ENCODE measurements around the gene LCLAT1.

LCLAT1 gene

GRCh38 chr2:30447149-30448045 lies at the start of gene LCLAT1:
Gene LCLAT1 (plus strand): TSS chr2:30447246. CDS start chr2:30525591, 78,345 bp downstream.
- no peak for TF ChIP-seq ZNF274 (IDR thresholded peaks at IDR 0.05; ENCODE audit: low read depth, low read length)
- H3K4me3 ChIP-seq (ENCODE audit: low read length), result peak within 1 kb of the TSS; percentile 78

DNA sequence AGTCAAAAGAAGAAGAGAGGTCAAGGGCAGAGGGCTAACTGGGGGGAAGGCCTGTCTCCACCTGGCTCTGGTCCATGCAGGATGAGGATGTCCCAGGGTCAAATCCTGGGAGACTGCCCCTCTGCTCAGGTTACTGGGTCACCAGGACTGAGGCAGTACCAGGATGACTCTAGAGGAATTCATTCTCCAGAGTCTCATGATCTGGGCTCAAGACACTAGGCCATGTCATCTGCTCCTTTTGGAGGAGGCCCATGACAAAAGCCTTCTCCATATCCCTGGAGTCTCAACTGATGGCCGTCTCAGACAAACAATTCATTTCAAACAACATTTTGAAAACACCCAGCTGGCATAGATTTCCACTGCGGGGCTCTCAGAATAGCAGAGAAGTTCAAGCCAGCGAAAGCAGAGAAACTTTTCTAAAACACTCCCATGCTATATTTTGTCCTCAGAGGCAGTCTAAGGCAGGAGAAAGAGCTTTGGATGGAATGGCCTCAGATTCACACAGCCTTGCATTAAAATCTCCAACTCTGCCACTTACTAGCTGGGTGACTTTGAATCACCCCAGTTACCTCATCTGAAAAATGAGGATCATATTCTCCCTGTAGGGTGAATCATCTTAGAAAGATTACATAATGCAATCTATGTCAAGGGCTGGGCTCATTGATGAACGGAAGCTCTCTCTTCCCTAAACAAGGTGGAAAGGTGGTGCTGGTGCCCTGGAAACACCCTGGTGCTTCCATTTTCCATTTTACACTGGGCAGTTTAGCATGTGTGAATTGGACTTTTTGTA lies 48.8 kb upstream of the LCLAT1 start:
- no peak overlapping the region for H3K4me3 ChIP-seq (ENCODE audit: low read length)
- no peak for TF ChIP-seq ZNF274 (IDR thresholded peaks at IDR 0.05; ENCODE audit: low read depth, low read length)

GRCh38 chr2:30400151-30400954 lies 46.7 kb upstream of the LCLAT1 start:
- TF ChIP-seq ZNF274 (IDR thresholded peaks at IDR 0.05; ENCODE audit: low read depth, low read length), result no peak
- H3K4me3 ChIP-seq (ENCODE audit: low read length), result no peak overlapping the region

GRCh38 chr2:30402441-30403182 lies 44.4 kb upstream of the LCLAT1 start:
- no peak overlapping the region for H3K4me3 ChIP-seq (ENCODE audit: low read length)
- no peak for TF ChIP-seq ZNF274 (IDR thresholded peaks at IDR 0.05; ENCODE audit: low read depth, low read length)

- H3K4me3 ChIP-seq (ENCODE audit: low read length), result no peak overlapping the region
- no peak for TF ChIP-seq ZNF274 (IDR thresholded peaks at IDR 0.05; ENCODE audit: low read depth, low read length)
Observed at GRCh38 chr2:30403592-30404312, 43.3 kb upstream of the LCLAT1 start.

DNA sequence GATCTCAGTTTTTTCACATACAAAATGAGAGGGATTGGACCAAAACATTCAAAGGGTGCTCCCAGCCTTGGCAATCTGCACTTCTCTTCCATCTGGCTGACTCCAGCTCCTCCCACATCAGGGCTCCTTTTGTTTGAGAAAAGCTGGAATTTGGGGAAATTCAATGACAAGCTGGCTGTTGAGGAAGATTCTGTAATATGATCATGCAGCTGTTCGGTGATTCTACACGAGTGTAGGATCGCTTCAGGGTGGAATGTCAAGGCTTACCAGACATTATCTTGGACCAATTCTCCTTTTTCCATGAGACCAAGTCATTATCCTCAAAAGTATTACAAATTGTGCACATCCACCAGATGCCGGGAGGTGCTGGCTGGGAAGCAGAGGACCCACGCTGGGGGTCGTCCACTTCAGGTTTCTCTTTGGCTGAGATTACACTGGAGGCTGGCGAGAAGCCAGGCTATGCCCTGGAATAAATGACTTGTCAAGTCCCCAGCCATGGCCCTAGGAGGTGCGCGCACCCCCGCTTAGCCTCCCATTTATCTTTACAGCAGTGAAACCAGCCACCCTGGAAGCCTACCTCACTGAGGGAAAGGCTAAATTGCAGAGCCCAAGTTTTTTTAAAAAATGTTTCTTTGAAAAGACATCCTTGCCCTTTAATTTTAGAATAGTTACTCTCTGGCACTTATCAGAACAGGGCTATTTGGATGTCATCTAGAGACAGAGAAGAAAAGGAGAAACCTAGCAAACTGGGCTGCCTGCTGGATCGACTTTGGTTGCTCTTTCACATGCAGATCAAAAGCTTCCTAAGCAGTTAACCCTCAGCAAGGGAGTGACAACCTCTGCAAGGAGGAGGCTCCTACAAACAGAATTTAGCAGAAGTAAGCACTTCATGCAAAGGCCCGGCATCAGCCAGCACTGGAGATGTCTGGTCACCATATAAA lies 42.5 kb upstream of the LCLAT1 start:
- H3K4me3 ChIP-seq (ENCODE audit: low read length), result no peak overlapping the region
- no peak for TF ChIP-seq ZNF274 (IDR thresholded peaks at IDR 0.05; ENCODE audit: low read depth, low read length)

DNA sequence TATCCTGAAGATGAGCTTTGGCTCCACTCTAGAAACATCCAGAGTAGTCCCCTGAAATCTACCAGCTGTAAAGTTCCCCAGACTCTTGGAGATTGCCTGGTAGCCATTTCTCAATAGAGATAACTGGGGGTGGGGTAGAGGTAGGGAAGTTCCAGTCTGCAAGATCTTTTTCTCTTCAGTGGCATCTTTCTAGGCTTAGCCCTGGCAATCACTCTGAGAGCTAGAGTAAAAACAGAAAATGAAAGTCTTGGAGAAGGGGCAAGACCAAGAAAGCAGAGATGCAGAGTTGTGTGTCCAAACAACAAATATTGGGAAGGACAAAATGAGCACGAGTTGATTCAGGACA lies 41.8 kb upstream of the LCLAT1 start:
- no peak for TF ChIP-seq ZNF274 (IDR thresholded peaks at IDR 0.05; ENCODE audit: low read depth, low read length)
- H3K4me3 ChIP-seq (ENCODE audit: low read length), result no peak overlapping the region

GRCh38 chr2:30406853-30407252 lies 40.2 kb upstream of the LCLAT1 start:
- no peak for TF ChIP-seq ZNF274 (IDR thresholded peaks at IDR 0.05; ENCODE audit: low read depth, low read length)
- no peak overlapping the region for H3K4me3 ChIP-seq (ENCODE audit: low read length)

- no peak for TF ChIP-seq ZNF274 (IDR thresholded peaks at IDR 0.05; ENCODE audit: low read depth, low read length)
- H3K4me3 ChIP-seq (ENCODE audit: low read length), result no peak overlapping the region
Observed at GRCh38 chr2:30408961-30409387, 38.1 kb upstream of the LCLAT1 start.

- no peak overlapping the region for H3K4me3 ChIP-seq (ENCODE audit: low read length)
- no peak for TF ChIP-seq ZNF274 (IDR thresholded peaks at IDR 0.05; ENCODE audit: low read depth, low read length)
Observed at GRCh38 chr2:30410217-30410616, 36.8 kb upstream of the LCLAT1 start.

- no peak overlapping the region for H3K4me3 ChIP-seq (ENCODE audit: low read length)
- TF ChIP-seq ZNF274 (IDR thresholded peaks at IDR 0.05; ENCODE audit: low read depth, low read length), result no peak
Observed at GRCh38 chr2:30412047-30412683, 34.9 kb upstream of the LCLAT1 start.

All from GM08714 (cell line).